OCI-LY7 (cell line): ENCODE measurements around the gene DHRS1. TPM values are rescaled to one million over a fixed set of nuclear protein-coding genes. Genes with fewer than 3 reads are reported as not detected.
A peak's percentile ranks its signal among the peaks of the same experiment; 100 is the strongest.

ENCODE experiments used
- BruUV-seq: library from RNA; stranded (reverse); fragments of 400-500 nt; replicated peaks from 2 replicates; lab custom pipeline; 2021; lab: Mats Ljungman, UMichigan
- CTCF ChIA-PET: fragments of 300-600 bp; sonication (Branson Sonifier 250); formaldehyde crosslinking; loops from one replicate; lab custom pipeline; 2022; ENCODE audit warnings: antibody characterized with exemption; ENCODE audit not compliant: unreplicated experiment; lab: Charles Lee
- POLR2A ChIA-PET: fragments of 300-600 bp; sonication (Branson Sonifier 250); formaldehyde crosslinking; loops from one replicate; lab custom pipeline; 2022; ENCODE audit warnings: antibody characterized with exemption; lab: Charles Lee
- DNase-seq: peaks from one replicate; pipeline ENCODE4 v3.0.0-alpha.2; 2015; ENCODE audit warnings: low spot score
- H2AFZ ChIP-seq: fragments of 200-600 bp; sonication (generic), shearing (Covaris generic); 2 replicates; pipeline ENCODE4 v1.6.1; 2014; ENCODE audit warnings: mild to moderate bottlenecking, antibody characterized with exemption, low read length, moderate library complexity
- H3K27ac ChIP-seq: fragments of 200-600 bp; sonication (generic); 2 replicates; pipeline ENCODE4 v1.5.1; 2014; ENCODE audit warnings: mixed run types, low read depth, mild to moderate bottlenecking, moderate library complexity, low read length, inconsistent platforms; ENCODE audit not compliant: poor library complexity, severe bottlenecking
- H3K36me3 ChIP-seq: fragments of 200-600 bp; sonication (generic); 2 replicates; pipeline ENCODE4 v1.6.1; 2014; ENCODE audit warnings: mild to moderate bottlenecking, antibody characterized with exemption, low read length, moderate library complexity, mixed read lengths; ENCODE audit not compliant: insufficient read depth
- H3K4me1 ChIP-seq: fragments of 200-600 bp; sonication (generic); 2 replicates; pipeline ENCODE4 v1.5.1; 2014; ENCODE audit warnings: mild to moderate bottlenecking, low read length; ENCODE audit not compliant: insufficient read depth, poor library complexity, severe bottlenecking
- H3K4me2 ChIP-seq: fragments of 200-600 bp; sonication (generic); 2 replicates; pipeline ENCODE4 v1.6.1; 2014; ENCODE audit warnings: mild to moderate bottlenecking, low read length
- H3K4me3 ChIP-seq: fragments of 200-600 bp; sonication (generic); 2 replicates; pipeline ENCODE4 v1.5.1; 2014; ENCODE audit warnings: mild to moderate bottlenecking, low read depth, low read length; ENCODE audit not compliant: poor library complexity, severe bottlenecking
- H3K79me2 ChIP-seq: fragments of 200-600 bp; sonication (generic); 2 replicates; pipeline ENCODE4 v1.6.1; 2016; ENCODE audit warnings: low read depth, mild to moderate bottlenecking, low read length, moderate library complexity, mixed read lengths; ENCODE audit not compliant: insufficient read depth
- H3K9me2 ChIP-seq: fragments of 200-600 bp; sonication (generic); 2 replicates; pipeline ENCODE4 v1.6.1; 2016; ENCODE audit warnings: mild to moderate bottlenecking, low read length, mixed read lengths; ENCODE audit not compliant: insufficient read depth
- H3K9me3 ChIP-seq: fragments of 200-600 bp; sonication (generic); 2 replicates; pipeline ENCODE4 v1.6.1; 2014; ENCODE audit warnings: mild to moderate bottlenecking, mixed run types, low read length, mixed read lengths
- H4K20me1 ChIP-seq: fragments of 200-600 bp; sonication (generic); 2 replicates; pipeline ENCODE4 v1.6.1; 2014; ENCODE audit warnings: mild to moderate bottlenecking, antibody characterized with exemption, low read length, moderate library complexity, mixed read lengths; ENCODE audit not compliant: insufficient read depth
- EZH2phosphoT487 ChIP-seq: fragments of 200-600 bp; sonication (generic); IDR thresholded peaks from 2 replicates; pipeline ENCODE4 v1.6.1; 2018; ENCODE audit warnings: low read depth, borderline replicate concordance, mild to moderate bottlenecking, mixed run types, antibody characterized with exemption, low read length, moderate library complexity, mixed read lengths
- intact Hi-C: fragments of 100-400 bp; cut with micrococcal nuclease; formaldehyde crosslinking; loops from one replicate; pipeline ENCODE4 v1.10.0; 2022; ENCODE audit not compliant: unreplicated experiment
- total RNA-seq, 2 experiments: library from RNA; depleted of rRNA in 1 of 2; stranded (reverse); fragments of >200 nt in 1 of 2; shearing (Covaris generic) in 1 of 2; gene quantifications; 2 replicates each; pipeline ENCODE4 v1.2.3, GENCODE V29; 2014 to 2022
- TF ChIP-seq, protein P1 (sequence below): fragments of 200-600 bp; sonication (generic); conservative IDR thresholded peaks from 2 replicates; pipeline ENCODE4 v1.5.1; 2014; ENCODE audit warnings: mild to moderate bottlenecking, antibody characterized with exemption, low read length, moderate library complexity, mixed read lengths

The DHRS1 gene
- total RNA-seq, 2 experiments from 2014 or later: 27.4 to 34.9 TPM

DNA sequence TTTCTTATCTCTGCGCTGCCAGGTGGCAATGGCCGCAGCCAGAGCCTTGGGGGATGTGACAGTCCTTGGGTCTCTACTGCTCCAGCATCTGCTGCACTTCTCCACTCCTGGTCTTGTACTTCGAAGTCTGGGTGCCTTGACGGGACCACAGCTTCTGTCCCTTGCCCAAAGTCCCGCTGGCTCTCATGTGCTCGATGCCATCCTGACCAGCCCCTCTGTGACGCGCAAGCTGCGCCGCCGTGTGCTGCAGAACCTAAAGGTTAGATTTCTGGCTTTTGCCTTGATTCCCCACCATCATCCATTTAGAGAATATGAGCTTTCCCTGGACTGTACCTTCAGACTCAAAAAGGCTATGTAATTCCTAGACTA, 4.4 kb upstream of the DHRS1 start:
- Histone ChIP-seq H3K27ac (no peak overlapping the region), H3K36me3 (peaks cover 81% of the 10 kb centered on the region), H3K9me3 (no peaks in the 10 kb centered on the region), H4K20me1 (peaks cover 11% of the 10 kb centered on the region; the same call in 1 of the 2 replicates), H2AFZ (no peak overlapping the region), H3K4me1 (peaks cover 15% of the 10 kb centered on the region), H3K79me2 (peaks cover 23% of the 10 kb centered on the region), H3K4me3 (no peak overlapping the region), H3K4me2 (no peak overlapping the region), H3K9me2 (no peaks in the 10 kb centered on the region)
- ChIA-PET POLR2A (no interaction called here), CTCF (interaction anchor here (1.0 to 1.7 kb wide), 2 partner anchors 21 to 36 kb away, joined by 3 read pairs; partner anchors contain the start of gene RIPK3)
- TF ChIP-seq, protein P1, sequence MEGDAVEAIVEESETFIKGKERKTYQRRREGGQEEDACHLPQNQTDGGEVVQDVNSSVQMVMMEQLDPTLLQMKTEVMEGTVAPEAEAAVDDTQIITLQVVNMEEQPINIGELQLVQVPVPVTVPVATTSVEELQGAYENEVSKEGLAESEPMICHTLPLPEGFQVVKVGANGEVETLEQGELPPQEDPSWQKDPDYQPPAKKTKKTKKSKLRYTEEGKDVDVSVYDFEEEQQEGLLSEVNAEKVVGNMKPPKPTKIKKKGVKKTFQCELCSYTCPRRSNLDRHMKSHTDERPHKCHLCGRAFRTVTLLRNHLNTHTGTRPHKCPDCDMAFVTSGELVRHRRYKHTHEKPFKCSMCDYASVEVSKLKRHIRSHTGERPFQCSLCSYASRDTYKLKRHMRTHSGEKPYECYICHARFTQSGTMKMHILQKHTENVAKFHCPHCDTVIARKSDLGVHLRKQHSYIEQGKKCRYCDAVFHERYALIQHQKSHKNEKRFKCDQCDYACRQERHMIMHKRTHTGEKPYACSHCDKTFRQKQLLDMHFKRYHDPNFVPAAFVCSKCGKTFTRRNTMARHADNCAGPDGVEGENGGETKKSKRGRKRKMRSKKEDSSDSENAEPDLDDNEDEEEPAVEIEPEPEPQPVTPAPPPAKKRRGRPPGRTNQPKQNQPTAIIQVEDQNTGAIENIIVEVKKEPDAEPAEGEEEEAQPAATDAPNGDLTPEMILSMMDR: no peak
- no peak for TF ChIP-seq EZH2phosphoT487
- no peak for DNase-seq
- intact Hi-C loops: no loop called here
- no TSS peak for BruUV-seq

DNA sequence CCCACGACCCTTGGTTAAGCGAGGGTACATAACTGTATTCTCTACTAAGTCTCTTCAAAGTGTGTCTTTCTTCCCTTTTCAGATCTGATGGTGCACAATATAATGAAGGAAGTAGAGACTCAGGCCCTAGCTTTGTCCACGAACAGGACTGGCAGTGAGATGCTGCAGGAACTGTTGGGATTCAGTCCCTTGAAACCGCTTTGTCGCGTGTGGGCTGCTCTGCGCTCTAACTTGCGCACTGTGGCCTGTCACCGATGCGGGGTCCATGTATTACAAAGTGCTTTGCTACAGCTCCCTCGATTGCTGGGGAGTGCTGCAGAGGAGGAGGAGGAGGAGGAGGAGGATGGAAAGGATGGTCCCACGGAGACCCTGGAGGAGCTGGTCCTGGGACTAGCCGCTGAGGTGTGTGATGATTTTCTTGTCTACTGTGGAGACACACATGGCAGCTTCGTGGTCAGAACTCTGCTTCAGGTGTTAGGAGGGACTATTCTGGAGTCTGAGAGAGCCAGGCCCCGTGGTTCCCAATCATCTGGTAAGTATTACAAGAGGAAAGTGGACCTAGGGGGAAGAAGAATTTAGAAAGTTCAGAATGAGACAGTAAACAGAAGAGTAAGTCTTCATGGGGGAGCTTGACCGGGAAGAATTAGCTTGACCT, 873 bp upstream of the DHRS1 start:
- Histone ChIP-seq H3K4me3 (peak overlapping the region; percentile 99), H3K4me2 (peak overlapping the region; percentile 89), H3K79me2 (peaks cover 23% of the 10 kb centered on the region), H3K9me3 (no peaks in the 10 kb centered on the region), H3K9me2 (no peaks in the 10 kb centered on the region), H3K27ac (peak overlapping the region; percentile 38), H4K20me1 (peaks cover 11% of the 10 kb centered on the region; the same call in 1 of the 2 replicates), H3K4me1 (peaks cover 30% of the 10 kb centered on the region), H3K36me3 (peaks cover 56% of the 10 kb centered on the region), H2AFZ (peak overlapping the region; percentile 44; the same call in 1 of the 2 replicates)
- BruUV-seq: no TSS peak
- CTCF ChIA-PET: interaction anchor here (0.5 to 1.6 kb wide), 5 partner anchors 24 to 667 kb away, joined by 3 to 6 read pairs (median 3); partner anchors contain the start of gene TINF2
- no peak for TF ChIP-seq EZH2phosphoT487
- TF ChIP-seq, protein P1: no peak
- DNase-seq: no peak
- intact Hi-C loops: no loop called here
- POLR2A ChIA-PET: interaction anchor here (0.6 to 4.0 kb wide), 8 partner anchors 7 to 106 kb away, joined by 3 to 25 read pairs (median 5); partner anchors contain the start of genes CIDEB, LTB4R, LTB4R2 and MDP1

DNA sequence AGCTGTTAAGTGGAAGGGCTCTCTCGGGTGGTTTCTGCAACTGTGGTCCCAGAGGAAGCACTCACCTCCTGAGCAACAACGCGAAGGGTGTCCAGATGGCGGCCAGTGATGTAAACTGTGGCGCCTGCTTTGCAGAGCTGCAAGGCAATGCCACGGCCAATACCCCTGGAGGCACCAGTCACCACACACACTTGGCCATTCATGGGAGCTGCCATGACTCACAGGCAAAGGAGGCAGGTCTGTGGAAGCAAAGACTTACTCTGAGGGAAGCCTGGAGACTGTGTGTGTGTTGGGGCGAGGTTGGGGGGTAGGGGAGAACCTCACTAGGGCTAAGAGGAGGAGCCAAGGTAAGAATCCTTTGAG, 707 bp downstream of the DHRS1 start:
- Histone ChIP-seq H4K20me1 (peaks cover 11% of the 10 kb centered on the region; the same call in 1 of the 2 replicates), H3K4me3 (peak overlapping the region; percentile 99), H3K36me3 (peaks cover 46% of the 10 kb centered on the region), H3K79me2 (peaks cover 23% of the 10 kb centered on the region), H3K4me2 (peak overlapping the region; percentile 89), H3K9me2 (no peaks in the 10 kb centered on the region), H3K9me3 (no peaks in the 10 kb centered on the region), H3K4me1 (peaks cover 30% of the 10 kb centered on the region), H3K27ac (peak overlapping the region; percentile 19), H2AFZ (peak overlapping the region; percentile 44; the same call in 1 of the 2 replicates)
- CTCF ChIA-PET: interaction anchor here (0.6 to 1.6 kb wide), 2 partner anchors 56 to 111 kb away, joined by 3 to 6 read pairs; partner anchors contain the start of gene TINF2
- intact Hi-C loops: loop anchor here (2.0 to 5.0 kb wide), 2 partner anchors 28 to 287 kb away; partner anchors contain the start of gene RABGGTA
- no TSS peak for BruUV-seq
- POLR2A ChIA-PET: interaction anchor here (1.6 to 4.0 kb wide), 2 partner anchors 9 to 56 kb away, joined by 3 to 25 read pairs; partner anchors contain the start of genes CIDEB and TINF2
- TF ChIP-seq, protein P1: no peak
- no peak for TF ChIP-seq EZH2phosphoT487
- no peak for DNase-seq
